Breast epithelium (tissue), 3 donors: ENCODE data around the gene NADSYN1.

Source experiments
- POLR2A ChIP-seq: fragments of 450-650 bp; IDR thresholded peaks from one replicate; pipeline ENCODE4 v1.6.1; 2016; ENCODE audit warnings: antibody characterized with exemption, mild to moderate bottlenecking, moderate library complexity
- POLR2AphosphoS5 ChIP-seq, 3 donors: sonication (generic); formaldehyde crosslinking; IDR thresholded peaks; one replicate each; pipeline ENCODE4 v1.6.1; 2017; ENCODE audit warnings: antibody characterized with exemption in 3 of 3
- TF ChIP-seq, protein P1 (sequence below), 3 donors: fragments of 450-650 bp; IDR thresholded peaks; one replicate each; pipeline ENCODE4 v1.5.1; 2016 to 2017; ENCODE audit warnings: antibody characterized with exemption in 3 of 3, mild to moderate bottlenecking in 3 of 3, moderate library complexity in 3 of 3

DNA sequence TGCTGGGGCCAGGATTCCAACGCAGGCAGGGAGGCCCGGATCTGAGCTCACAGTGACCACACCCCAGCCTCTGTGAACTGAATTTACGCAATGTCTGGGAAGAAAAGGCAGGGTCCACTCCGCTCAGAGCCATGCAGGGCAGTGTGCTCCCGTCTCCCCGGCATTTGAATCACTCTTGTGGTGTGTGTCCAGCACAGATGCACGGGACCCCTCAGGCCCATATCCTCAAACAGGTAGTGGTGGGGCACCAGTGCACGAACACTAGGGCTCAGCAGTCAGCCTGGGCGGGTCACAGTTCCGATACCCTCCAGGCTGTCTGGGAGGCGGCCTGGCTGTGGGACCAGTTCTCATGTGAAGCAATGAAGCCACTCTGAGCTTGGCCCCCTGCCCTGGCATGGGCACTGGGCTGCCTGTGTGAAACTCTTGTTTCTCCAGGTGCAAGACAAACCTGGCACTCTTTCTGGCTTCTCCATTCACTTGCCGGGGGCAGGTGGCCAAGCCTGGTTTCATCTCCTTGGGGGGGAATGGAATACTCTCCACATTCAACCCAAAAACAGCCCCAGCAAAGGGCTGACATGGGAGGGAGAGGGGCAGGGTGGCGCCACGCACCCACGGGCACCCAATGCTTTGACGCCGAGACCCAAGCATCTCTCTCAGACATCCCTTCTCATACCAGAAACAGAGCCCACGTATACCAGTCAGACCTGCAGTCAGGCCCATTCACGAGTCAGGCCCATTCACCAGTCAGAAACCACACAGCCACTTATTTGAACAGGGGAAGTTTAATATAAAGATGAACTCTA, 19.2 kb upstream of the NADSYN1 start:
- TF ChIP-seq, protein P1, sequence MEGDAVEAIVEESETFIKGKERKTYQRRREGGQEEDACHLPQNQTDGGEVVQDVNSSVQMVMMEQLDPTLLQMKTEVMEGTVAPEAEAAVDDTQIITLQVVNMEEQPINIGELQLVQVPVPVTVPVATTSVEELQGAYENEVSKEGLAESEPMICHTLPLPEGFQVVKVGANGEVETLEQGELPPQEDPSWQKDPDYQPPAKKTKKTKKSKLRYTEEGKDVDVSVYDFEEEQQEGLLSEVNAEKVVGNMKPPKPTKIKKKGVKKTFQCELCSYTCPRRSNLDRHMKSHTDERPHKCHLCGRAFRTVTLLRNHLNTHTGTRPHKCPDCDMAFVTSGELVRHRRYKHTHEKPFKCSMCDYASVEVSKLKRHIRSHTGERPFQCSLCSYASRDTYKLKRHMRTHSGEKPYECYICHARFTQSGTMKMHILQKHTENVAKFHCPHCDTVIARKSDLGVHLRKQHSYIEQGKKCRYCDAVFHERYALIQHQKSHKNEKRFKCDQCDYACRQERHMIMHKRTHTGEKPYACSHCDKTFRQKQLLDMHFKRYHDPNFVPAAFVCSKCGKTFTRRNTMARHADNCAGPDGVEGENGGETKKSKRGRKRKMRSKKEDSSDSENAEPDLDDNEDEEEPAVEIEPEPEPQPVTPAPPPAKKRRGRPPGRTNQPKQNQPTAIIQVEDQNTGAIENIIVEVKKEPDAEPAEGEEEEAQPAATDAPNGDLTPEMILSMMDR (IDR thresholded peaks at IDR 0.05): no peak
- no peak for TF ChIP-seq POLR2AphosphoS5 (IDR thresholded peaks at IDR 0.05)
- TF ChIP-seq POLR2A: no peak
